ENCODE results near the gene PHC2.

The PHC2 gene

GRCh38 chr1:33445108-33445507 lies 14.2 kb upstream of the PHC2 start:
- Histone ChIP-seq H3K27ac (ENCODE audit: low read length) (no peak overlapping the region), H3K9me3 (ENCODE audit: control insufficient read depth in 1 of 2, low read length in 2 of 2) (no peaks in the 10 kb centered on the region), H3K4me3 (ENCODE audit: low read depth in 1 of 2, low read length in 2 of 2) (no peak overlapping the region)

DNA sequence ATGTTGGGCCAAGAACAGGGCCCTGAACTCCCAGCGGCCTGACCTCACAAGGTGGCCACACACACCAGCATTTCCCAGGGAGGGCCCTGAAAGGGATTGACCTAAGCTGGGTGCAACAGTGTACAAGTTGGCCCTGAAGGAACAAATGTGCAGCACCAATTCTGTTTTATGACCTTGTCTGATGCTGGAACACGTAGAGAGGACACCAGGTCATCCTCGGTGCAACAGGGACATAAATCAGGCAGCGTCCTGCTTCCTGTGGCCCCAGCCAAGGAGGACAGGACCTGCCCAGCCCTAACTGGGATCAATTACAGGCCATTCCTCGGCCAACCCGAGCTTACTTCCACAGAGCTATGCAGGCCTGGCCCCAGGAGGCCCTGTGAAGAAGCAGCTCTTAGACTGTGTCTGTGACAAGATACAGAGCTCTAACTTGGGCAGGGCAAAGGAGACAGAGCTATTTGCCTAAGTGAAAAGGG lies 12.8 kb upstream of the PHC2 start:
- Histone ChIP-seq H3K27me3 (ENCODE audit: low read depth, low read length) (no peaks in the 10 kb centered on the region), H3K27ac (ENCODE audit: low read length) (no peak overlapping the region), H3K9me3 (ENCODE audit: control insufficient read depth in 1 of 2, low read length in 2 of 2) (no peaks in the 10 kb centered on the region), H3K4me1 (ENCODE audit: control insufficient read depth in 1 of 2, insufficient read depth in 2 of 2, low read length in 2 of 2) (peaks cover 0 to 7% of the 10 kb centered on the region in 2 donors), H3K36me3 (ENCODE audit: control insufficient read depth in 1 of 2, insufficient read depth in 2 of 2, low read length in 2 of 2) (no peaks in the 10 kb centered on the region), H3K4me3 (ENCODE audit: low read depth in 1 of 2, low read length in 2 of 2) (no peak overlapping the region)

More at GRCh38 chr1:33445108-33445507, 14.2 kb upstream of the PHC2 start:
- peaks cover 0 to 7% of the 10 kb centered on the region in 2 donors for H3K4me1 ChIP-seq (ENCODE audit: control insufficient read depth in 1 of 2, insufficient read depth in 2 of 2, low read length in 2 of 2)
- H3K36me3 ChIP-seq (ENCODE audit: control insufficient read depth in 1 of 2, insufficient read depth in 2 of 2, low read length in 2 of 2), result no peaks in the 10 kb centered on the region
- no peaks in the 10 kb centered on the region for H3K27me3 ChIP-seq (ENCODE audit: low read depth, low read length)

- no peak overlapping the region for H3K4me3 ChIP-seq (ENCODE audit: low read depth in 1 of 2, low read length in 2 of 2)
- no peaks in the 10 kb centered on the region for H3K36me3 ChIP-seq (ENCODE audit: control insufficient read depth in 1 of 2, insufficient read depth in 2 of 2, low read length in 2 of 2)
- no peaks in the 10 kb centered on the region for H3K9me3 ChIP-seq (ENCODE audit: control insufficient read depth in 1 of 2, low read length in 2 of 2)
- no peak overlapping the region for H3K27ac ChIP-seq (ENCODE audit: low read length)
- H3K4me1 ChIP-seq (ENCODE audit: control insufficient read depth in 1 of 2, insufficient read depth in 2 of 2, low read length in 2 of 2), result peaks cover 0 to 7% of the 10 kb centered on the region in 2 donors
- H3K27me3 ChIP-seq (ENCODE audit: low read depth, low read length), result no peaks in the 10 kb centered on the region
These were observed 12.3 kb upstream of the PHC2 start for GRCh38 chr1:33443080-33443704.

- Histone ChIP-seq H3K9me3 (ENCODE audit: control insufficient read depth in 1 of 2, low read length in 2 of 2) (no peaks in the 10 kb centered on the region), H3K27me3 (ENCODE audit: low read depth, low read length) (no peaks in the 10 kb centered on the region), H3K27ac (ENCODE audit: low read length) (no peak overlapping the region), H3K36me3 (ENCODE audit: control insufficient read depth in 1 of 2, insufficient read depth in 2 of 2, low read length in 2 of 2) (no peaks in the 10 kb centered on the region), H3K4me3 (ENCODE audit: low read depth in 1 of 2, low read length in 2 of 2) (no peak overlapping the region), H3K4me1 (ENCODE audit: control insufficient read depth in 1 of 2, insufficient read depth in 2 of 2, low read length in 2 of 2) (peaks cover 0 to 7% of the 10 kb centered on the region in 2 donors)
These were observed 11.2 kb upstream of the PHC2 start for GRCh38 chr1:33442141-33442540.

- Histone ChIP-seq H3K27me3 (ENCODE audit: low read depth, low read length) (no peaks in the 10 kb centered on the region), H3K9me3 (ENCODE audit: control insufficient read depth in 1 of 2, low read length in 2 of 2) (no peaks in the 10 kb centered on the region), H3K4me3 (ENCODE audit: low read depth in 1 of 2, low read length in 2 of 2) (no peak overlapping the region), H3K36me3 (ENCODE audit: control insufficient read depth in 1 of 2, insufficient read depth in 2 of 2, low read length in 2 of 2) (no peaks in the 10 kb centered on the region), H3K4me1 (ENCODE audit: control insufficient read depth in 1 of 2, insufficient read depth in 2 of 2, low read length in 2 of 2) (peaks cover 0 to 7% of the 10 kb centered on the region in 2 donors), H3K27ac (ENCODE audit: low read length) (no peak overlapping the region)
These were observed 10.3 kb upstream of the PHC2 start for GRCh38 chr1:33441088-33441745.

DNA sequence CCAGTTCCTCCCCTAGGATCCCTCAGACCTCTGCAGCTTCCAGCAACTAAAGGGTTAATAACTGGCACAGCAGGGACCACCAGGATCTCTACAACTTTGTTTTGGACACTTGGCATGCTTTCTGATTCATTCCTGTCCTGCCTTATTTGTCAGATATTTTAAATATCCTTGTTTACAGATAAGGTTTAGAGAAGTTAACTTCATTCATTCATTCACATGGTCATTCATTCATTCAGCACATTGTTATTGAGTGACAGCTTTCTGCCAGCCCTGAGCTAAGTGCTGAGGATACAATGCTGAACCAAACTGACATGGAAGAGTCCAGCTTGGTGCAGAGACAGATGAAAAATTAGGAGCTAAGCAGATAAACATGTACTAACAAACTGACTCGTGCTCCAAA lies 8.8 kb upstream of the PHC2 start:
- no peaks in the 10 kb centered on the region for H3K36me3 ChIP-seq (ENCODE audit: control insufficient read depth in 1 of 2, insufficient read depth in 2 of 2, low read length in 2 of 2)
- H3K9me3 ChIP-seq (ENCODE audit: control insufficient read depth in 1 of 2, low read length in 2 of 2), result no peaks in the 10 kb centered on the region
- H3K27me3 ChIP-seq (ENCODE audit: low read depth, low read length), result no peaks in the 10 kb centered on the region
- no peak overlapping the region for H3K27ac ChIP-seq (ENCODE audit: low read length)
- peaks cover 0 to 7% of the 10 kb centered on the region in 2 donors for H3K4me1 ChIP-seq (ENCODE audit: control insufficient read depth in 1 of 2, insufficient read depth in 2 of 2, low read length in 2 of 2)
- H3K4me3 ChIP-seq (ENCODE audit: low read depth in 1 of 2, low read length in 2 of 2), result no peak overlapping the region

GRCh38 chr1:33438364-33439160 lies 7.7 kb upstream of the PHC2 start:
- H3K27ac ChIP-seq (ENCODE audit: low read length), result no peak overlapping the region
- no peaks in the 10 kb centered on the region for H3K36me3 ChIP-seq (ENCODE audit: control insufficient read depth in 1 of 2, insufficient read depth in 2 of 2, low read length in 2 of 2)
- peaks cover 0 to 3% of the 10 kb centered on the region in 2 donors for H3K4me1 ChIP-seq (ENCODE audit: control insufficient read depth in 1 of 2, insufficient read depth in 2 of 2, low read length in 2 of 2)
- H3K4me3 ChIP-seq (ENCODE audit: low read depth in 1 of 2, low read length in 2 of 2), result no peak overlapping the region
- H3K27me3 ChIP-seq (ENCODE audit: low read depth, low read length), result no peaks in the 10 kb centered on the region
- H3K9me3 ChIP-seq (ENCODE audit: control insufficient read depth in 1 of 2, low read length in 2 of 2), result no peaks in the 10 kb centered on the region

DNA sequence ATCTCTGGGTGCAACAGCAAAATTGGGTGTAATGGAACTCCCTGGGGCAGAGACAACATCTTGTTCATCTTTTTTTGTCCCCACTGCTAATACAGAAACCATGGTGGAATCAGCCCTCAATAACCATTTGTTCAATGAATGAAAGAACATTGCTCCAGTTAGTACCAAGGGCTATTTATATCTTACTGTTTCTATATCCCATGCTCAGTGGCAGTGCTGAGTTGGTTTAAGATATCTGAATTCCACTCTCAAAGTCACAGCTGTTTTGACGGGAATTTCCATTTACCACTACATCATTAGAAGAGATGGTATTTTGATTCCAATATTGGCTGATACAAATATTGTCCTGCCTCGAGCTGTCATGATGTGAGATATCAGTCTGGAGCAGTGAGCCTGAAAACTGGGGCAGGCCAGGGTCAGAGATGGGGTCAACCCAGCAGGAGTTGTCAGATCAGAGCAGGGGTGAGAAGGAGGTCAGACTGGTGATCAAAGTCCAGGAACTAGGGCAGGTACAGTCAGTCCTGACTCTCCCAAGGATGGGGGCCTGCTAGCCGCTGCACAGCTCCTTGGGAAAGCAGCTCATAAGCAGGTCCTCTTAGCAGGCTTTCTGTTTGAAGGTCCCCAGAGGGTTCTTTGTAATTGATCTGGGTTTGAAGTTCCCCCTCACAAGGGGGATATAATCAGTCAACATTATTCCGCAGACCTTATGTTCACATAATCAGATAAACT lies 5.8 kb upstream of the PHC2 start:
- H3K4me3 ChIP-seq (ENCODE audit: low read depth in 1 of 2, low read length in 2 of 2), result no peak overlapping the region
- H3K9me3 ChIP-seq (ENCODE audit: control insufficient read depth in 1 of 2, low read length in 2 of 2), result no peaks in the 10 kb centered on the region
- H3K4me1 ChIP-seq (ENCODE audit: control insufficient read depth in 1 of 2, insufficient read depth in 2 of 2, low read length in 2 of 2), result no peaks in the 10 kb centered on the region
- no peaks in the 10 kb centered on the region for H3K36me3 ChIP-seq (ENCODE audit: control insufficient read depth in 1 of 2, insufficient read depth in 2 of 2, low read length in 2 of 2)
- no peak overlapping the region for H3K27ac ChIP-seq (ENCODE audit: low read length)
- H3K27me3 ChIP-seq (ENCODE audit: low read depth, low read length), result no peaks in the 10 kb centered on the region

DNA sequence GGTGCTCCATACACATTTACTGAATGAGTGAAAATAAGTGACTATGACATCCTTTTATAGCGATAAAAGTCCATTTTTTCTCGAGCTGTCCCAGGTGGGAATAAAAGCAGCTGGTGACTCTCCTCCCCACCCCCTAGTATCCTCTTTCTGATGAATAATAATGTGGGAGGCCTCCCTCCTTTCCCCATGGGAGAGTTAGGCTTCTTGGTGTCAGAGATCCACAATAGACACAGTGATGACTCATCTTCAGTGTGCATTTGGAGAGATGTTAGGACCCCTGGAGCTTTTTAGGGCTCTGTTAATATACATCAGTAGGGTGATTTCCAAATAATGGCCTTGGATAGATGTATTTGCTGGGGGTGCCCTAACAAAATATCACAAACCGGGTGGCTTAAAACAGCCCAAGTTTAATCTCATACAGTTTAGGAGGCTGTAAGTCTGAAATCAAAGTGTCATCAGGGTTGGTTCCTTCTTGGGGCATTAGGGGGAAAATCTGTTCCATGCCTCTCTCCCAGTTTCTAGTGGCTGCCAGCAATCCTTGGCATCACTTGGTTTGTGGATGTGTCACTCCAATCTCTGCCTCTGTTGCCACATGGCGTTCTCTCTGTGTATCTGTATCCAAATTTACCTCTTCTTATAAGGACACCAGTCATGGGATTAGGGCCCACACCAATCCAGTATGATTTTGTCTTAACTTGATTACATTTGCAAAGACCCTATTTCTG lies 4.4 kb upstream of the PHC2 start:
- Histone ChIP-seq H3K4me1 (ENCODE audit: control insufficient read depth in 1 of 2, insufficient read depth in 2 of 2, low read length in 2 of 2) (peaks cover 0 to under 1% of the 10 kb centered on the region in 2 donors), H3K27ac (ENCODE audit: low read length) (no peak overlapping the region), H3K36me3 (ENCODE audit: control insufficient read depth in 1 of 2, insufficient read depth in 2 of 2, low read length in 2 of 2) (no peaks in the 10 kb centered on the region), H3K27me3 (ENCODE audit: low read depth, low read length) (no peaks in the 10 kb centered on the region), H3K9me3 (ENCODE audit: control insufficient read depth in 1 of 2, low read length in 2 of 2) (no peaks in the 10 kb centered on the region), H3K4me3 (ENCODE audit: low read depth in 1 of 2, low read length in 2 of 2) (no peak overlapping the region)

- Histone ChIP-seq H3K36me3 (ENCODE audit: control insufficient read depth in 1 of 2, insufficient read depth in 2 of 2, low read length in 2 of 2) (no peaks in the 10 kb centered on the region), H3K27me3 (ENCODE audit: low read depth, low read length) (no peaks in the 10 kb centered on the region), H3K9me3 (ENCODE audit: control insufficient read depth in 1 of 2, low read length in 2 of 2) (no peaks in the 10 kb centered on the region), H3K4me3 (ENCODE audit: low read depth in 1 of 2, low read length in 2 of 2) (no peak overlapping the region), H3K4me1 (ENCODE audit: control insufficient read depth in 1 of 2, insufficient read depth in 2 of 2, low read length in 2 of 2) (peaks cover 3 to 8% of the 10 kb centered on the region in 2 donors), H3K27ac (ENCODE audit: low read length) (no peak overlapping the region)
These were observed 3.5 kb upstream of the PHC2 start for GRCh38 chr1:33434363-33434750.
